K562 (cell line): ENCODE results near the gene CH25H. TPM values are rescaled to one million over a fixed set of nuclear protein-coding genes. Genes with fewer than 3 reads are reported as not detected.

ENCODE experiments used
- ATAC-seq: fragments of 200-7000 bp; cut with Tn5 transposase; 3 replicates; pipeline ENCODE4 v1.9.1; 2020; ENCODE audit warnings: moderate library complexity
- BruUV-seq: library from RNA; stranded (reverse); fragments of 400-500 nt; replicated peaks from 2 replicates; lab custom pipeline; 2021; lab: Mats Ljungman, UMichigan
- CTCF ChIA-PET: fragments of 300-600 bp; formaldehyde crosslinking; extraction: SDS; loops from one replicate; lab custom pipeline; 2021; ENCODE audit warnings: low intra/inter-chr PET ratio; lab: Yijun Ruan, JAX
- POLR2A ChIA-PET: fragments of 300-600, 350-650 bp; sonication (Branson Sonifier 250); formaldehyde crosslinking; extraction: SDS; loops from one replicate; lab custom pipeline; 2021; ENCODE audit warnings: antibody characterized with exemption, inconsistent platforms; lab: Yijun Ruan, JAX
- DNase-seq, 4 experiments: peaks; one replicate each; pipeline versions ENCODE4 v3.0.0 to v3.0.0-alpha.2; 2011 to 2018; ENCODE audit warnings: low spot score in 3 of 4, mixed read lengths in 3 of 4; ENCODE audit errors: extremely low read depth in 1 of 4
- FAIRE-seq: peaks from 2 replicates; lab custom pipeline; 2011; peaks lifted over from hg19 to GRCh38; lab: Jason Lieb, UNC
- H2AFZ ChIP-seq: 2 replicates; pipeline ENCODE4 v1.6.0; 2011; ENCODE audit warnings: low read depth, low read length, control low read depth, inconsistent platforms
- H3K27ac ChIP-seq: fragments of 200-600 bp; 3 replicates; pipeline ENCODE4 v1.8.0; 2011; ENCODE audit warnings: low read depth, mild to moderate bottlenecking, control low read depth, inconsistent platforms, low read length, moderate library complexity, mixed read lengths; ENCODE audit errors: extremely low read depth
- H3K27me3 ChIP-seq, 2 experiments: fragments of 300-600 bp in 1 of 2; 2 replicates in 1 of 2; 3 replicates in 1 of 2; pipeline versions ENCODE4 v1.6.0 to v1.8.0; 2011; ENCODE audit warnings: inconsistent platforms in 2 of 2, low read length in 2 of 2, mild to moderate bottlenecking in 1 of 2, mixed read lengths in 1 of 2, moderate library complexity in 1 of 2; ENCODE audit not compliant: control insufficient read depth in 2 of 2, insufficient read depth in 2 of 2
- H3K36me3 ChIP-seq: fragments of 300-600 bp; 3 replicates; pipeline ENCODE4 v1.8.0; 2011; ENCODE audit warnings: mild to moderate bottlenecking, low read length, inconsistent platforms; ENCODE audit not compliant: control insufficient read depth, insufficient read depth
- H3K4me1 ChIP-seq, 2 experiments: fragments of 200-600 bp in 1 of 2; replicated peaks in 1 of 2; 2 replicates in 1 of 2; 3 replicates in 1 of 2; pipeline versions ENCODE4 v1.5.1 to v1.8.0; 2011; ENCODE audit warnings: inconsistent platforms in 2 of 2, low read length in 2 of 2, mild to moderate bottlenecking in 1 of 2, mixed read lengths in 1 of 2, moderate library complexity in 1 of 2; ENCODE audit not compliant: control insufficient read depth in 2 of 2, insufficient read depth in 2 of 2
- H3K4me2 ChIP-seq: 2 replicates; pipeline ENCODE4 v1.6.1; 2011; ENCODE audit warnings: low read length, control low read depth, inconsistent platforms, mixed read lengths; ENCODE audit not compliant: insufficient read depth
- H3K4me3 ChIP-seq: fragments of 200-600 bp; sonication (generic), shearing (Covaris generic); 2 replicates; pipeline ENCODE4 v1.5.1; 2016; ENCODE audit warnings: control low read depth, inconsistent platforms
- H3K79me2 ChIP-seq: fragments of 200-600 bp; 3 replicates; pipeline ENCODE4 v1.8.0; 2011; ENCODE audit warnings: low read length, inconsistent platforms; ENCODE audit not compliant: control insufficient read depth, insufficient read depth
- H3K9ac ChIP-seq, 2 experiments: 2 replicates each; pipeline versions ENCODE4 v1.6.0 to v1.6.1; 2011; ENCODE audit warnings: low read depth in 2 of 2, low read length in 2 of 2, control low read depth in 1 of 2, inconsistent platforms in 1 of 2, mild to moderate bottlenecking in 1 of 2, mixed read lengths in 1 of 2; ENCODE audit not compliant: insufficient read depth in 1 of 2
- H3K9me1 ChIP-seq: one replicate; pipeline ENCODE4 v1.6.0; 2011; ENCODE audit warnings: inconsistent platforms, mild to moderate bottlenecking, low read length, moderate library complexity; ENCODE audit not compliant: control insufficient read depth, insufficient read depth
- H3K9me3 ChIP-seq: replicated peaks from 2 replicates; pipeline ENCODE4 v1.5.1; 2011; ENCODE audit warnings: low read depth, low read length, inconsistent platforms; ENCODE audit not compliant: control insufficient read depth, insufficient read depth
- H4K20me1 ChIP-seq: replicated peaks from 2 replicates; pipeline ENCODE4 v1.6.1; 2011; ENCODE audit warnings: low read length, inconsistent platforms, mixed read lengths; ENCODE audit not compliant: control insufficient read depth, insufficient read depth
- CBX8 ChIP-seq: fragments of 200-600 bp; sonication (generic); IDR thresholded peaks from 2 replicates; pipeline ENCODE4 v1.6.1; 2012; ENCODE audit warnings: borderline replicate concordance, mixed run types, low read depth, mild to moderate bottlenecking, moderate library complexity, mixed read lengths, low read length, control low read depth, inconsistent platforms; ENCODE audit not compliant: poor library complexity, severe bottlenecking; ENCODE audit errors: extremely low read depth
- COPS2 ChIP-seq: fragments of 450-650 bp; conservative IDR thresholded peaks from 2 replicates; pipeline ENCODE4 v1.6.1; 2016; ENCODE audit warnings: mild to moderate bottlenecking, moderate library complexity
- MAFF ChIP-seq: IDR thresholded peaks from 2 replicates; pipeline ENCODE4 v1.6.1; 2012; ENCODE audit warnings: low read length, improper control_type of control experiment
- ZC3H4 ChIP-seq: sonication (generic); formaldehyde crosslinking; IDR thresholded peaks from 2 replicates; pipeline ENCODE4 v1.9.0; 2021; ENCODE audit warnings: missing genetic modification reagents, borderline replicate concordance
- WGBS: fragments of 100-300 bp; shearing (Covaris generic); methylation state at CpG from one replicate; pipeline ENCODE4 v1.1.6; 2016; ENCODE audit warnings: low coverage, mixed read lengths; ENCODE audit not compliant: insufficient coverage; ENCODE audit errors: missing lambda C conversion rate; 5-methylcytosine and 5-hydroxymethylcytosine counted together
- in situ Hi-C: fragments of 300-500 bp; cut with MboI; formaldehyde crosslinking; loops from 4 replicates; pipeline ENCODE4 v1.15.0; 2018; ENCODE audit warnings: inconsistent platforms, mixed read lengths
- intact Hi-C: fragments of 100-400 bp; cut with micrococcal nuclease; formaldehyde crosslinking; loops from 2 replicates; pipeline ENCODE4 v1.14.2; 2022
- polyA plus RNA-seq, 8 experiments: library from polyadenylated mRNA; depleted of rRNA in 4 of 8; stranded (reverse) in 5 of 8; unstranded in 3 of 8; fragments of >200 nt; fragmentation: Nextera tagmentation in 2 of 8; fragmentation: Illumina TruSeq in 1 of 8; extraction: Ambion mirVana in 2 of 8; extraction: Trizol in 1 of 8; gene quantifications; 2 replicates each; pipeline versions ENCODE4 v1.2.1 to v1.2.3, GENCODE V29; 2011 to 2014; ENCODE audit warnings: inconsistent platforms in 1 of 8, missing spikeins in 1 of 8
- total RNA-seq, 7 experiments: library from RNA; depleted of rRNA in 6 of 7; stranded (reverse); fragments of >200 nt in 6 of 7; fragmentation: Illumina TruSeq in 2 of 7; extraction: Trizol in 2 of 7; gene quantifications; 2 replicates each; pipeline versions ENCODE4 v1.2.1 to v1.2.3, GENCODE V29; 2011 to 2021; ENCODE audit warnings: low replicate concordance in 1 of 7
- TF ChIP-seq, protein P1 (sequence below), 3 experiments: IDR thresholded peaks in 2 of 3; conservative IDR thresholded peaks in 1 of 3; 2 replicates each; pipeline ENCODE4 v1.5.1; 2011 to 2012; ENCODE audit warnings: low read length in 3 of 3, mild to moderate bottlenecking in 3 of 3, control low read depth in 2 of 3, improper control_type of control experiment in 1 of 3, inconsistent platforms in 1 of 3, low read depth in 1 of 3, mixed read lengths in 1 of 3, moderate library complexity in 1 of 3; ENCODE audit not compliant: insufficient read depth in 2 of 3

Gene CH25H
- total and polyA plus RNA-seq, 9 of the 15 experiments (the other 6 are each of a cell fraction or from before 2014, with no cell fraction given) = not detected

- TF ChIP-seq ZC3H4 (no peak), CBX8 (no peak), COPS2 (no peak)
Observed at GRCh38 chr10:89226891-89227290, 19.8 kb upstream of the CH25H start (continued).

GRCh38 chr10:89224739-89225443 is 17.8 kb upstream of the CH25H start:
- intact Hi-C loops = no loop called here
- H2AFZ ChIP-seq = 0 out of 2 replicates have a peak overlapping the region, but pooled peaks have one; percentile 32
- ChIA-PET CTCF (no interaction called here), POLR2A (no interaction called here)
- peaks cover 0 to 2% of the 10 kb centered on the region in 2 experiments; a peak in 1 of 5 replicates for H3K27me3 ChIP-seq
- DNase-seq (peak in 1 of 4 experiments; percentile 7), FAIRE-seq (no peak), ATAC-seq (no peak)
- TF ChIP-seq, protein P1, sequence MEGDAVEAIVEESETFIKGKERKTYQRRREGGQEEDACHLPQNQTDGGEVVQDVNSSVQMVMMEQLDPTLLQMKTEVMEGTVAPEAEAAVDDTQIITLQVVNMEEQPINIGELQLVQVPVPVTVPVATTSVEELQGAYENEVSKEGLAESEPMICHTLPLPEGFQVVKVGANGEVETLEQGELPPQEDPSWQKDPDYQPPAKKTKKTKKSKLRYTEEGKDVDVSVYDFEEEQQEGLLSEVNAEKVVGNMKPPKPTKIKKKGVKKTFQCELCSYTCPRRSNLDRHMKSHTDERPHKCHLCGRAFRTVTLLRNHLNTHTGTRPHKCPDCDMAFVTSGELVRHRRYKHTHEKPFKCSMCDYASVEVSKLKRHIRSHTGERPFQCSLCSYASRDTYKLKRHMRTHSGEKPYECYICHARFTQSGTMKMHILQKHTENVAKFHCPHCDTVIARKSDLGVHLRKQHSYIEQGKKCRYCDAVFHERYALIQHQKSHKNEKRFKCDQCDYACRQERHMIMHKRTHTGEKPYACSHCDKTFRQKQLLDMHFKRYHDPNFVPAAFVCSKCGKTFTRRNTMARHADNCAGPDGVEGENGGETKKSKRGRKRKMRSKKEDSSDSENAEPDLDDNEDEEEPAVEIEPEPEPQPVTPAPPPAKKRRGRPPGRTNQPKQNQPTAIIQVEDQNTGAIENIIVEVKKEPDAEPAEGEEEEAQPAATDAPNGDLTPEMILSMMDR (IDR thresholded peaks at IDR 0.05 in 2 of 3, conservative IDR thresholded peaks at IDR 0.05 in 1 of 3; ENCODE audit: insufficient read depth in 2 of 3, low read depth in 1 of 3, low read length in 3 of 3) = peak; percentile 29 to 37 (median 32); a peak in 3 of 6 replicates
- no peak for TF ChIP-seq MAFF
- H3K36me3 ChIP-seq = no peaks in the 10 kb centered on the region
- no TSS peak for BruUV-seq
- H3K27ac ChIP-seq = no peak overlapping the region
- no peak overlapping the region for H3K9ac ChIP-seq
- H3K4me3 ChIP-seq = no peak overlapping the region
- 2% methylated on average over 11 of the region's 18 CpGs for WGBS
- H3K9me3 ChIP-seq = no peaks in the 10 kb centered on the region
- H3K4me1 ChIP-seq = no peaks in the 10 kb centered on the region
- H4K20me1 ChIP-seq = no peaks in the 10 kb centered on the region
- no peaks in the 10 kb centered on the region for H3K9me1 ChIP-seq
- H3K79me2 ChIP-seq = no peaks in the 10 kb centered on the region
- in situ Hi-C loops = loop anchor here (5.0 kb wide), 1 partner anchor 283 kb away; no protein-coding TSS in a partner anchor
- no peak overlapping the region for H3K4me2 ChIP-seq
